ENCODE data around the gene RNF32. TPM values are rescaled to one million over a fixed set of nuclear protein-coding genes. Genes with fewer than 3 reads are reported as not detected.

The RNF32 gene
- total RNA-seq, 1 experiment from 2014 or later, result 3.5 TPM

DNA sequence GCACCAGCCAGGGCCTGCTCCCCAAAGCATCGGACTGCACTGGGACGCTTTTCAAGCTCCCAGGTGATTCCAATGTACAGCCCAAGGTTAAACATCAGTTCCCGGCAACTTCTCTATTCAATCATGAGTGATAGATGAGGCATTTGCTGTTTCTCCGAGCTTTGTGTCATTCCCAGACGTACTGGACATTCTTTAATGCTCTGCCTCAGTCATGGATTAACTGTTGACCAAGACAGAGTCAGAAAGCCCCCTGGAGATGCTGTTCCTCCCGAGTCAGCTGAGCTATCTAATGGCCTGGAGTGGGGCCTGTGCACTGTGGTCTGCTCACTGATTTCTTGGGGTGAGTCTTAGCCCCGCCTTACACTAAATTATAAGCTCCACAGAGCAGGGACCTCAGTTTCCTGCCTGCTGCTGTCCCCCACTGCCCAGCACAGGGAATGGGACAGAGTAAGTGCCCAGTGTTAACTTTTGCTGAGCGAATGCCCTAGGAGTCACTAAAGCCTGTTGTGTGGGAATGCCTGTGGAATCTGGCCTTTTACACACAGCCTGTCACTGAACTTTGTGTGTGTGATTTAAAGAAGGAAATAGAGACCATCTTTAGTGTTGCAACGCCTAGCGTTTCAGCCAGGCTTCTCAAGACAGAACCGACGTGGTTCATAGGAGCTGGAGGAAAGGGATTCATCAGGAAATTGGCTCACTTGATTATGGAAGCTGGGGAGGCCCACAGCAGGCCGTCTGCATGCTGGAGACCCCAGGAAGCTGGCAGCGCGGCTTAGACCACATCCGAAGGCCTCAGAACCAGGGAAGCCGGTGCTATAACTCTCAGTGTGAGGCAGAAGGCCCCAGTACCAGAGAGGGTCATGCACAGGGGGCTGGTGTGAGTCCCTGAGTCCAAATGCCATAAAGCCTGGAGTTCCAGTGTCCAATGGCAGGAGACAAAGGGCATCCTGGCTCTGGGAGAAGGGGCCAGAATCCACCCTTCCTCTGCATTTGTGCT is 29.3 kb upstream of the RNF32 start:
- CTCF ChIA-PET, result no interaction called here
- Histone ChIP-seq H3K9me3 (ENCODE audit: control insufficient read depth, insufficient read depth, low read depth, low read length) (no peaks in the 10 kb centered on the region), H3K27ac (ENCODE audit: low read length) (no peak overlapping the region), H3K4me1 (ENCODE audit: control insufficient read depth, insufficient read depth, low read length) (peaks cover 6% of the 10 kb centered on the region; the same call in 1 of the 2 replicates), H3K27me3 (ENCODE audit: control insufficient read depth, insufficient read depth, low read length) (no peaks in the 10 kb centered on the region), H3K4me3 (ENCODE audit: low read depth in 2 of 2, low read length in 2 of 2) (no peak overlapping the region), H3K36me3 (ENCODE audit: control insufficient read depth, insufficient read depth, low read length) (no peaks in the 10 kb centered on the region)
- intact Hi-C loops (cut with micrococcal nuclease; ENCODE audit: unreplicated experiment), result no loop called here
- DNase-seq (ENCODE audit: low read depth, low spot score), result no peak
- in situ Hi-C loops (cut with HindIII; ENCODE audit: low pct_unique_long_range_greater_than_20kb, low sequenced_read_pairs), result no loop called here
- BruUV-seq (replicated peaks), result no TSS peak
- TF ChIP-seq, protein P1, sequence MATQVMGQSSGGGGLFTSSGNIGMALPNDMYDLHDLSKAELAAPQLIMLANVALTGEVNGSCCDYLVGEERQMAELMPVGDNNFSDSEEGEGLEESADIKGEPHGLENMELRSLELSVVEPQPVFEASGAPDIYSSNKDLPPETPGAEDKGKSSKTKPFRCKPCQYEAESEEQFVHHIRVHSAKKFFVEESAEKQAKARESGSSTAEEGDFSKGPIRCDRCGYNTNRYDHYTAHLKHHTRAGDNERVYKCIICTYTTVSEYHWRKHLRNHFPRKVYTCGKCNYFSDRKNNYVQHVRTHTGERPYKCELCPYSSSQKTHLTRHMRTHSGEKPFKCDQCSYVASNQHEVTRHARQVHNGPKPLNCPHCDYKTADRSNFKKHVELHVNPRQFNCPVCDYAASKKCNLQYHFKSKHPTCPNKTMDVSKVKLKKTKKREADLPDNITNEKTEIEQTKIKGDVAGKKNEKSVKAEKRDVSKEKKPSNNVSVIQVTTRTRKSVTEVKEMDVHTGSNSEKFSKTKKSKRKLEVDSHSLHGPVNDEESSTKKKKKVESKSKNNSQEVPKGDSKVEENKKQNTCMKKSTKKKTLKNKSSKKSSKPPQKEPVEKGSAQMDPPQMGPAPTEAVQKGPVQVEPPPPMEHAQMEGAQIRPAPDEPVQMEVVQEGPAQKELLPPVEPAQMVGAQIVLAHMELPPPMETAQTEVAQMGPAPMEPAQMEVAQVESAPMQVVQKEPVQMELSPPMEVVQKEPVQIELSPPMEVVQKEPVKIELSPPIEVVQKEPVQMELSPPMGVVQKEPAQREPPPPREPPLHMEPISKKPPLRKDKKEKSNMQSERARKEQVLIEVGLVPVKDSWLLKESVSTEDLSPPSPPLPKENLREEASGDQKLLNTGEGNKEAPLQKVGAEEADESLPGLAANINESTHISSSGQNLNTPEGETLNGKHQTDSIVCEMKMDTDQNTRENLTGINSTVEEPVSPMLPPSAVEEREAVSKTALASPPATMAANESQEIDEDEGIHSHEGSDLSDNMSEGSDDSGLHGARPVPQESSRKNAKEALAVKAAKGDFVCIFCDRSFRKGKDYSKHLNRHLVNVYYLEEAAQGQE (IDR thresholded peaks at IDR 0.05; ENCODE audit: insufficient read depth in 1 of 2, low read depth in 2 of 2, low read length in 1 of 2), result no peak
- TF ChIP-seq, protein P2, sequence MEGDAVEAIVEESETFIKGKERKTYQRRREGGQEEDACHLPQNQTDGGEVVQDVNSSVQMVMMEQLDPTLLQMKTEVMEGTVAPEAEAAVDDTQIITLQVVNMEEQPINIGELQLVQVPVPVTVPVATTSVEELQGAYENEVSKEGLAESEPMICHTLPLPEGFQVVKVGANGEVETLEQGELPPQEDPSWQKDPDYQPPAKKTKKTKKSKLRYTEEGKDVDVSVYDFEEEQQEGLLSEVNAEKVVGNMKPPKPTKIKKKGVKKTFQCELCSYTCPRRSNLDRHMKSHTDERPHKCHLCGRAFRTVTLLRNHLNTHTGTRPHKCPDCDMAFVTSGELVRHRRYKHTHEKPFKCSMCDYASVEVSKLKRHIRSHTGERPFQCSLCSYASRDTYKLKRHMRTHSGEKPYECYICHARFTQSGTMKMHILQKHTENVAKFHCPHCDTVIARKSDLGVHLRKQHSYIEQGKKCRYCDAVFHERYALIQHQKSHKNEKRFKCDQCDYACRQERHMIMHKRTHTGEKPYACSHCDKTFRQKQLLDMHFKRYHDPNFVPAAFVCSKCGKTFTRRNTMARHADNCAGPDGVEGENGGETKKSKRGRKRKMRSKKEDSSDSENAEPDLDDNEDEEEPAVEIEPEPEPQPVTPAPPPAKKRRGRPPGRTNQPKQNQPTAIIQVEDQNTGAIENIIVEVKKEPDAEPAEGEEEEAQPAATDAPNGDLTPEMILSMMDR (IDR thresholded peaks at IDR 0.05), result no peak
- TF ChIP-seq POLR2AphosphoS5 (IDR thresholded peaks at IDR 0.05; ENCODE audit: low read depth, low read length), result no peak
- TF ChIP-seq TCF7L2 (IDR thresholded peaks at IDR 0.05; ENCODE audit: low read depth, low read length), result no peak
- TF ChIP-seq SIN3A (IDR thresholded peaks at IDR 0.05; ENCODE audit: borderline replicate concordance, insufficient read depth, low read depth, low read length), result no peak
- POLR2A ChIA-PET, result no interaction called here
- no peak for ATAC-seq

DNA sequence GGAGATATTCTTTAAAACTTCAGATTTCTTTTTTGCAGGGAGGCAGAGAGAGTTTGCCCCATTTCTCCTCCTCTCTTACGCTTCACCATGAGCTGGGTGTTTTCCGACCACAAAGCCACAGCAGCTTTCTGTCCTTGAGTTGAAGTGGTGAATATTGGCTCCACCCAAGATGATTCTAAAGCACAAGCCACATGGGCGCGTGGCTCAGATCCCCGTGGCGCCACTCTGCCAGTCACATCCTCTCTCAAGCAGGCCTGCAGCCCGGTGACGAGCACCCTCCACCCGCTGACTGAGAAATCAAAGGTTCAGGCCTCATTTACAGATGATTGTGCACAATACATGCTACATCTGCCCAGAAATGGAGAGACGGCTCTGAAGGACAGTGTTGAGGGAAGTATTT is 27.6 kb upstream of the RNF32 start:
- ATAC-seq (no peak), DNase-seq (ENCODE audit: low read depth, low spot score) (no peak)
- peaks cover 6% of the 10 kb centered on the region; the same call in 1 of the 2 replicates for H3K4me1 ChIP-seq (ENCODE audit: control insufficient read depth, insufficient read depth, low read length)
- H3K4me3 ChIP-seq (ENCODE audit: low read depth in 2 of 2, low read length in 2 of 2), result no peak overlapping the region
- no peaks in the 10 kb centered on the region for H3K27me3 ChIP-seq (ENCODE audit: control insufficient read depth, insufficient read depth, low read length)
- in situ Hi-C loops (cut with HindIII; ENCODE audit: low pct_unique_long_range_greater_than_20kb, low sequenced_read_pairs) (no loop called here), intact Hi-C loops (cut with micrococcal nuclease; ENCODE audit: unreplicated experiment) (no loop called here)
- ChIA-PET POLR2A (interaction anchor here (0.5 kb wide), 1 partner anchor 805 kb away, joined by 3 read pairs; no protein-coding TSS in a partner anchor), CTCF (no interaction called here)
- BruUV-seq (replicated peaks), result no TSS peak
- no peaks in the 10 kb centered on the region for H3K36me3 ChIP-seq (ENCODE audit: control insufficient read depth, insufficient read depth, low read length)
- no peak overlapping the region for H3K27ac ChIP-seq (ENCODE audit: low read length)
- no peak for TF ChIP-seq TCF7L2 (IDR thresholded peaks at IDR 0.05; ENCODE audit: low read depth, low read length)
- H3K9me3 ChIP-seq (ENCODE audit: control insufficient read depth, insufficient read depth, low read depth, low read length), result no peaks in the 10 kb centered on the region
